Measurements from ENCODE around the gene MAML2. TPM values are rescaled to one million over a fixed set of nuclear protein-coding genes. Genes with fewer than 3 reads are reported as not detected.

MAML2 gene
- total and polyA plus RNA-seq, 8 donors: 1.3 to 22.8 (median 12.1) TPM

GRCh38 chr11:96141626-96142025 is 201.4 kb downstream of the MAML2 start:
- TF ChIP-seq POLR2A (IDR thresholded peaks at IDR 0.05): no peak
- no peak for TF ChIP-seq EP300 (IDR thresholded peaks at IDR 0.05)
- TF ChIP-seq CTCF (IDR thresholded peaks at IDR 0.05): no peak
- no peak for TF ChIP-seq POLR2AphosphoS5 (IDR thresholded peaks at IDR 0.05)
- 95 to 99% (median 96%) methylated on average over 9 of the region's 9 CpGs for WGBS, 5 donors

GRCh38 chr11:96139691-96140090 is 203.3 kb downstream of the MAML2 start:
- H3K4me1 ChIP-seq: peaks cover 0 to 21% (median 4%) of the 10 kb centered on the region in 4 donors
- no peaks in the 10 kb centered on the region for H3K36me3 ChIP-seq
- no peaks in the 10 kb centered on the region for H3K27me3 ChIP-seq
- H3K9me3 ChIP-seq: no peaks in the 10 kb centered on the region
- no peak overlapping the region for H3K27ac ChIP-seq
- intact Hi-C loops (cut with DNase I; ENCODE audit: low total_unique reads): no loop called here
- no peak overlapping the region for H3K4me3 ChIP-seq
- TF ChIP-seq CTCF (IDR thresholded peaks at IDR 0.05): no peak
- no peak for TF ChIP-seq EP300 (IDR thresholded peaks at IDR 0.05)
- TF ChIP-seq POLR2AphosphoS5 (IDR thresholded peaks at IDR 0.05): no peak
- TF ChIP-seq POLR2A (IDR thresholded peaks at IDR 0.05): no peak
- WGBS, 5 donors: 80 to 90% (median 87%) methylated on average over 3 of the region's 3 CpGs
- no peak for DNase-seq

More at GRCh38 chr11:96141626-96142025, 201.4 kb downstream of the MAML2 start:
- Histone ChIP-seq H3K4me1 (peaks cover 0 to 12% (median 4%) of the 10 kb centered on the region in 4 donors), H3K36me3 (no peaks in the 10 kb centered on the region), H3K9me3 (no peaks in the 10 kb centered on the region), H3K27me3 (no peaks in the 10 kb centered on the region), H3K27ac (no peak overlapping the region), H3K4me3 (no peak overlapping the region)
- DNase-seq: no peak
- intact Hi-C loops (cut with DNase I; ENCODE audit: low total_unique reads): no loop called here

- Histone ChIP-seq H3K9me3 (no peaks in the 10 kb centered on the region), H3K36me3 (no peaks in the 10 kb centered on the region), H3K4me1 (peaks cover 0 to 17% (median 6%) of the 10 kb centered on the region in 4 donors), H3K27ac (no peak overlapping the region), H3K27me3 (no peaks in the 10 kb centered on the region), H3K4me3 (no peak overlapping the region)
- WGBS, 5 donors: 78 to 90% (median 82%) methylated on average over 2 of the region's 2 CpGs
- TF ChIP-seq POLR2A (IDR thresholded peaks at IDR 0.05): no peak
- no peak for TF ChIP-seq CTCF (IDR thresholded peaks at IDR 0.05)
- TF ChIP-seq EP300 (IDR thresholded peaks at IDR 0.05): no peak
- DNase-seq: no peak
- intact Hi-C loops (cut with DNase I; ENCODE audit: low total_unique reads): no loop called here
Measured at GRCh38 chr11:96137373-96137772, 205.6 kb downstream of the MAML2 start.

- no peak overlapping the region for H3K4me3 ChIP-seq
- H3K27ac ChIP-seq: no peak overlapping the region
- intact Hi-C loops (cut with DNase I; ENCODE audit: low total_unique reads): no loop called here
- TF ChIP-seq CTCF (IDR thresholded peaks at IDR 0.05) (no peak), EP300 (IDR thresholded peaks at IDR 0.05) (no peak), POLR2AphosphoS5 (IDR thresholded peaks at IDR 0.05) (no peak), POLR2A (IDR thresholded peaks at IDR 0.05) (no peak)
- H3K9me3 ChIP-seq: no peaks in the 10 kb centered on the region
- no peaks in the 10 kb centered on the region for H3K36me3 ChIP-seq
- DNase-seq: peak in 1 of 2 donors; percentile 59
- H3K27me3 ChIP-seq: no peaks in the 10 kb centered on the region
- H3K4me1 ChIP-seq: peaks cover 0 to 17% (median 6%) of the 10 kb centered on the region in 4 donors
- WGBS, 5 donors: 41 to 81% (median 65%) methylated on average over 3 of the region's 3 CpGs
Measured at GRCh38 chr11:96136613-96137298, 206.2 kb downstream of the MAML2 start.

Data from stomach (tissue), 9 donors.